Measurements from ENCODE around the gene PIPOX. TPM values are rescaled to one million over a fixed set of nuclear protein-coding genes. Genes with fewer than 3 reads are reported as not detected.

Gene PIPOX
- total RNA-seq, 1 donor from 2014 or later, result 4.1 TPM

- Mint-ChIP-seq H3K36me3 (peaks cover 2% of the 10 kb centered on the region), H3K27ac (no peak overlapping the region)
- no peak for TF ChIP-seq CTCF (IDR thresholded peaks at IDR 0.05; ENCODE audit: unreplicated experiment)
These were observed 5.2 kb upstream of the PIPOX start for GRCh38 chr17:29037739-29038084.

DNA sequence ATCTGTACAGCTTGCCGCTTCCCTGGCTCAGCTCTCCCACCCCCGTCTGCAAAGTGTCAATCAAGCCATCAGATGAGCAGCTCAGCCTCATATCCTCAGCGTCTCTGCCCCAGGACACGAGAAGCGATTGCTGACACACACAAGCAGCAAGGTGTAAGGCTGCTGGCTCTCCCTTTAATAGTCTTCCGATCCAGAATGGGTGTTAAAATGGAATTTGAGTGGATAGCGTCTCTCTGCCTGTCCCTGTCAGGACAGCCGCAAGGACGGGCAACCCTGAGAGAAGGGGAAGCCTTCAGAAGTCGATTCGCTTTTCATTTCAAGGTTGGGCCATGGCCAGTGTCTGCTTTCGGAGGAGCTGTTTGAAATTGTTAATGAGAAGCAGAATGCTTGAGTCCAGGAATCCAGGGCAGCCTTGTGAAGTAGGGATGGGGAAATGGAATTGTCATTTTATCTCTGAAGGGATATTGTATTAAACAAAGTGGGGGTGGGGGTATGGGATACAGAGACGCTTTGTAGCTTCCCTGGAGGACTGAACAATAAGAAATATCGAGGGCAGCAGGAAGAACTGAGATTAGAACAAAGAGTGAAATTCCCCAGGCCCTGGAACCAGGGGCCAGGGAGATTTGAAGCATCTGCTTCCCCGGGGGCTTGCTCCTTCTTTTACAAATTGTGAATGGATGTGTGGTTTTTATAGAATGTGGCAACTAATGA, 4.7 kb upstream of the PIPOX start:
- DNase-seq (ENCODE audit: low spot score in 2 of 2, unreplicated experiment in 2 of 2), result no peak
- H3K9me3 Mint-ChIP-seq, result peaks cover 18% of the 10 kb centered on the region
- peaks cover 17% of the 10 kb centered on the region for H3K27me3 Mint-ChIP-seq (ENCODE audit: low read depth)
- peaks cover 15% of the 10 kb centered on the region for H3K4me1 Mint-ChIP-seq
- H3K4me3 Mint-ChIP-seq, result no peak overlapping the region
- no peak overlapping the region for H3K27ac Mint-ChIP-seq
- peaks cover 2% of the 10 kb centered on the region for H3K36me3 Mint-ChIP-seq
- TF ChIP-seq CTCF (IDR thresholded peaks at IDR 0.05; ENCODE audit: unreplicated experiment), result no peak

More at GRCh38 chr17:29037739-29038084, 5.2 kb upstream of the PIPOX start:
- no peak overlapping the region for H3K4me3 Mint-ChIP-seq
- DNase-seq (ENCODE audit: low spot score in 2 of 2, unreplicated experiment in 2 of 2), result no peak
- H3K4me1 Mint-ChIP-seq, result peaks cover 11% of the 10 kb centered on the region
- peaks cover 22% of the 10 kb centered on the region for H3K27me3 Mint-ChIP-seq (ENCODE audit: low read depth)
- peaks cover 18% of the 10 kb centered on the region for H3K9me3 Mint-ChIP-seq

GRCh38 chr17:29039764-29040598, 3.0 kb upstream of the PIPOX start:
- H3K27me3 Mint-ChIP-seq (ENCODE audit: low read depth), result peaks cover 3% of the 10 kb centered on the region
- H3K4me1 Mint-ChIP-seq, result peaks cover 23% of the 10 kb centered on the region
- no peak overlapping the region for H3K4me3 Mint-ChIP-seq
- no peak for TF ChIP-seq CTCF (IDR thresholded peaks at IDR 0.05; ENCODE audit: unreplicated experiment)
- peaks cover 2% of the 10 kb centered on the region for H3K36me3 Mint-ChIP-seq
- no peak overlapping the region for H3K27ac Mint-ChIP-seq
- peaks cover 5% of the 10 kb centered on the region for H3K9me3 Mint-ChIP-seq
- DNase-seq (ENCODE audit: low spot score in 2 of 2, unreplicated experiment in 2 of 2), result peak in 1 of 2 experiments; percentile 47

DNA sequence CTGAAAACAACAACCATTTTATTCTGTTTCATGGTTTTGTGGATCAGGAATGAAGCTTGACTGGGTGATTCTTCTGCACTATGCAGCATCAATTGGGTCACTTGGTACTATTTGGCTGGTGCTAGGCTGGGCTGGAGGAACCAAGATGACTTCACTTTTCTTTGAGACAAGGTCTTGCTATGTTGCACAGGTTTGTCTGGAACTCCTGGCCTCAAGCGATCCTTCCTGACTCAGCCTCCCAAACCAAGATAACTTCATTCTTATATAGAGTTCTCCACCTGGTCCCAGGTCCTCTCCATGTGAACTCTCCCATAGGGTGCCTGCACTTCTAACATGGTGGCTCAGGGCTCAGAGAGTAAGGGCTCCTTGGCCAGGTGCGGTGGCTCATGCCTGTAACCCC, 1.9 kb upstream of the PIPOX start:
- Mint-ChIP-seq H3K27ac (no peak overlapping the region), H3K4me1 (peaks cover 26% of the 10 kb centered on the region), H3K36me3 (no peaks in the 10 kb centered on the region), H3K4me3 (no peak overlapping the region), H3K27me3 (ENCODE audit: low read depth) (peaks cover 9% of the 10 kb centered on the region), H3K9me3 (no peaks in the 10 kb centered on the region)
- no peak for DNase-seq (ENCODE audit: low spot score in 2 of 2, unreplicated experiment in 2 of 2)
- no peak for TF ChIP-seq CTCF (IDR thresholded peaks at IDR 0.05; ENCODE audit: unreplicated experiment)

GRCh38 chr17:29041571-29041970, 1.4 kb upstream of the PIPOX start:
- TF ChIP-seq CTCF (IDR thresholded peaks at IDR 0.05; ENCODE audit: unreplicated experiment), result no peak
- no peak overlapping the region for H3K27ac Mint-ChIP-seq
- no peak for DNase-seq (ENCODE audit: low spot score in 2 of 2, unreplicated experiment in 2 of 2)
- no peaks in the 10 kb centered on the region for H3K36me3 Mint-ChIP-seq
- H3K4me3 Mint-ChIP-seq, result no peak overlapping the region
- peaks cover 14% of the 10 kb centered on the region for H3K27me3 Mint-ChIP-seq (ENCODE audit: low read depth)
- peaks cover 26% of the 10 kb centered on the region for H3K4me1 Mint-ChIP-seq
- no peaks in the 10 kb centered on the region for H3K9me3 Mint-ChIP-seq
